A549 treated with GW870086 at 1 μM for 4 hours (cell line): ENCODE measurements around the gene GMNN. TPM values are rescaled to one million over a fixed set of nuclear protein-coding genes. Genes with fewer than 3 reads are reported as not detected.

Experiments
- total RNA-seq: library from RNA; stranded (reverse); fragments of 200-300 nt; extraction: Qiagen RNA extraction; gene quantifications from 5 replicates; pipeline ENCODE4 v1.2.3, GENCODE V29; 2022; ENCODE audit warnings: low read depth

The GMNN gene
- total RNA-seq: 49.9 to 56.9 TPM (median 53.7 TPM) in 5 replicates

DNA sequence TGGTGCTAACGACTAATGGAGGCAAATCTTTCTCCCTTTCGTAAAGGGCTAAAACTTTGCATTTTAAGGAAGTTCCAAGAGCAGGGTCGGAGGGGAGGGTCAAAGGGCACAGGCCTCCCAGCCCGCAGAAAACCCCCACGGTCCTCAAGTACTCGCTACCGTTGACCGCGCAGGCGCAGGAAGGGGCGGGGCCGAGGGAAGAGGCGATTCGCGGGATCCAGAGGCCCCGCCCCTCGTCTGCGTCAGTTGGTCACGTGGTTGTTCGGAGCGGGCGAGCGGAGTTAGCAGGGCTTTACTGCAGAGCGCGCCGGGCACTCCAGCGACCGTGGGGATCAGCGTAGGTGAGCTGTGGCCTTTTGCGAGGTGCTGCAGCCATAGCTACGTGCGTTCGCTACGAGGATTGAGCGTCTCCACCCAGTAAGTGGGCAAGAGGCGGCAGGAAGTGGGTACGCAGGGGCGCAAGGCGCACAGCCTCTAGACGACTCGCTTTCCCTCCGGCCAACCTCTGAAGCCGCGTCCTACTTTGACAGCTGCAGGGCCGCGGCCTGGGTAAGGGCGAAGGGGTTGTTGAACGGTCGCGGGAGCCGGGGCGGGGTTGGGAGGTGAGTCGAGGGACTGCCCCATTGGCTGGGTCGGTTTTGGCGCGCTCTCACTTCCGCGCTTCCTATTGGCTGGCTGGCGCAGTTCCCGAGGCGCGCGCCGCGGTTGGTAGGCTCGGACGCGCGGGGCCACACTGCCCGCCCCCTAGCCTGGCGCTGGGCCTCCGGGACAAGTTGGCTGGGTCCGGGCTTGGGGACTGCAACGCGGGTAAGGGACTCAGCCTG is at the start of gene GMNN:
GMNN (plus strand) TSS at position 242 of the 824 bp plus-strand sequence. CDS start 2,310 bp downstream, outside the sequence.

DNA sequence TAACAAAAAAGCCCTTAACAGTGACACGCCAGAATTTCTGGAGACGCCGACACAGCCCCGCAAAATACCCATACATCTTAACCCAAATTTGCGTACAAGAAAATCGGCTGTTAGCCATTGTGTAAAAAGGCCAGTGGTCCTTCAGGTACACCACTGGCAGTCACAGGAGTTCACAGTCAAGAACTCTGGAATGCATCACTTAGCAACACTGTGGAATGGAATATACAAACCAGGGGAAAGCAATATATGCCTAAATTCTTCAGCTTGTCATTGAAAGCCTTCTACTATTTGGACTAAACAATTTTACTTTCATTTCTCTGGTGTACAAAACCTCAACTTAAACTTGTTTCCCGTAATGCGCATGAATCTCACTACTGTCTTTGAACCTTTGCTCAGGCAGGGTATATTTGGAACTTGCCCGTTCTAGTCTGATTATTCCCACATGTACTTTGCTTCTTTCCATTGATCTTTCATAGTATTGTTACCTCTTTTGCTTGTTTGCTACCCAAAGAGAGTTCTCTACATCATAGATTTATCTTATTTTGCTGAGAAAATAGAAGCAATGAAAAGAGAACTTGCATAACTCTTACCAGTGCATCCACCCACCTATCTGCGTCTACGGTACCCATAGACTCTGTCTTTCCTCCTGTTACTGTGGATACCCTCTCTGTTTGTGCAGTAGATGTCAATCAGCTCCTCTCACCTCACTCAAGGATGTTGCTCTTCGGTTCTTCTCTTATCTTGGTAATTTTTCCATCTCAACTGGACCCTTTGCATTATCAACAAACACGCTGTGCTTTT is 24.2 kb downstream of the GMNN start, which contains the start of gene ARMH2:
ARMH2 (minus strand) TSS at position 178 of the 801 bp plus-strand sequence; CDS start at position 118, 60 bp downstream.

Other genes starting within 250 kb of the GMNN start
- gene KIAA0319, start 128.7 kb upstream of the GMNN start, total RNA-seq: 1.9 to 2.6 TPM (median 2.2 TPM) in 5 replicates
- 29.0 to 33.5 TPM (median 30.4 TPM) in 5 replicates for gene TDP2, start 108.0 kb upstream of the GMNN start, total RNA-seq
- gene ACOT13, start 107.9 kb upstream of the GMNN start, total RNA-seq: 15.5 to 29.3 TPM (median 27.7 TPM) in 5 replicates
- gene C6orf62, start 55.8 kb upstream of the GMNN start, total RNA-seq: 46.3 to 55.1 TPM (median 49.7 TPM) in 5 replicates
- not detected in 5 replicates for gene ARMH2, start 24.0 kb downstream of the GMNN start, total RNA-seq
- 0.13 to 0.18 TPM (median 0.15 TPM) in 4 of 5 replicates, not detected in the other for gene RIPOR2, start 161.0 kb downstream of the GMNN start, total RNA-seq